Measurements from ENCODE around the gene DPEP2.

DNA sequence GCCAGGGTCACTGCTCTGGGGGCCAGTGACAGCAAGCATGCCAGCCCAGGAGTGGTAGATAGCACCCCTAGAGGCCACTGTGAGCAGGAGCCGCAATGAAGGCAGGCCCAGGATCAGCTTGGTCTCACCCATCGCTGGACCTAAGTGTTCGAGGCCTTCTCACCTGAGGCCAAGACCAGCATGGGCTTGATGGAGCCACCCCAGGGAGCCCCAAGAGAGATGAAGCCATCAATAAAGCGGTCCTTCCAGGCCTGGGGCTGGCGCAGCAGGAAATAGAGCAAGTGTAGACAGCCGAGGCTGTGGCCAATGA is 57.1 kb downstream of the DPEP2 start:
- TF ChIP-seq, protein P1, sequence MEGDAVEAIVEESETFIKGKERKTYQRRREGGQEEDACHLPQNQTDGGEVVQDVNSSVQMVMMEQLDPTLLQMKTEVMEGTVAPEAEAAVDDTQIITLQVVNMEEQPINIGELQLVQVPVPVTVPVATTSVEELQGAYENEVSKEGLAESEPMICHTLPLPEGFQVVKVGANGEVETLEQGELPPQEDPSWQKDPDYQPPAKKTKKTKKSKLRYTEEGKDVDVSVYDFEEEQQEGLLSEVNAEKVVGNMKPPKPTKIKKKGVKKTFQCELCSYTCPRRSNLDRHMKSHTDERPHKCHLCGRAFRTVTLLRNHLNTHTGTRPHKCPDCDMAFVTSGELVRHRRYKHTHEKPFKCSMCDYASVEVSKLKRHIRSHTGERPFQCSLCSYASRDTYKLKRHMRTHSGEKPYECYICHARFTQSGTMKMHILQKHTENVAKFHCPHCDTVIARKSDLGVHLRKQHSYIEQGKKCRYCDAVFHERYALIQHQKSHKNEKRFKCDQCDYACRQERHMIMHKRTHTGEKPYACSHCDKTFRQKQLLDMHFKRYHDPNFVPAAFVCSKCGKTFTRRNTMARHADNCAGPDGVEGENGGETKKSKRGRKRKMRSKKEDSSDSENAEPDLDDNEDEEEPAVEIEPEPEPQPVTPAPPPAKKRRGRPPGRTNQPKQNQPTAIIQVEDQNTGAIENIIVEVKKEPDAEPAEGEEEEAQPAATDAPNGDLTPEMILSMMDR (IDR thresholded peaks at IDR 0.05; ENCODE audit: insufficient read depth, low read depth, low read length), result peak; percentile 47
- TF ChIP-seq EZH2 (IDR thresholded peaks at IDR 0.05; ENCODE audit: insufficient read depth, low read length), result no peak
